WTC11 (cell line): Measurements from ENCODE around the gene ZGRF1. TPM values are rescaled to one million over a fixed set of nuclear protein-coding genes. Genes with fewer than 3 reads are reported as not detected.

ENCODE experiments used
- ATAC-seq: fragments of 200-7000 bp; cut with Tn5 transposase; 2 replicates; pipeline ENCODE4 v1.10.0; 2021; ENCODE audit warnings: mild to moderate bottlenecking, moderate library complexity
- CTCF ChIA-PET: fragments of 300-600 bp; sonication (Branson Sonifier 250); formaldehyde crosslinking; loops from one replicate; lab custom pipeline; 2021; ENCODE audit warnings: antibody characterized with exemption; lab: Charles Lee
- POLR2A ChIA-PET: fragments of 350-600 bp; sonication (Branson Sonifier 250); formaldehyde crosslinking; loops from one replicate; lab custom pipeline; 2021; ENCODE audit warnings: antibody characterized with exemption; lab: Charles Lee
- DNase-seq: peaks from one replicate; pipeline ENCODE4 v3.0.0; 2021; ENCODE audit warnings: low spot score
- H3K27ac Mint-ChIP-seq: 2 replicates; pipeline ENCODE4 v1.8.0; 2021; ENCODE audit warnings: mixed read lengths
- H3K27me3 Mint-ChIP-seq: 2 replicates; pipeline ENCODE4 v1.8.0; 2021; ENCODE audit warnings: low read depth, mild to moderate bottlenecking, moderate library complexity, mixed read lengths
- H3K36me3 Mint-ChIP-seq: 2 replicates; pipeline ENCODE4 v1.8.0; 2021; ENCODE audit warnings: mixed read lengths
- H3K4me1 Mint-ChIP-seq: 2 replicates; pipeline ENCODE4 v1.8.0; 2022; ENCODE audit warnings: mixed read lengths
- H3K4me3 Mint-ChIP-seq: 2 replicates; pipeline ENCODE4 v1.8.0; 2021; ENCODE audit warnings: mild to moderate bottlenecking, moderate library complexity, mixed read lengths
- H3K9me3 Mint-ChIP-seq: 2 replicates; pipeline ENCODE4 v1.8.0; 2021; ENCODE audit warnings: mixed read lengths
- CBFB ChIP-seq: sonication (generic); formaldehyde crosslinking; IDR thresholded peaks from 2 replicates; pipeline ENCODE4 v1.8.1; 2022; ENCODE audit warnings: mild to moderate bottlenecking, low read depth, missing genetic modification reagents
- CREM ChIP-seq: sonication (generic); formaldehyde crosslinking; IDR thresholded peaks from 2 replicates; pipeline ENCODE4 v1.8.1; 2022; ENCODE audit warnings: mild to moderate bottlenecking, missing genetic modification reagents, moderate library complexity
- ETV6 ChIP-seq: sonication (generic); formaldehyde crosslinking; IDR thresholded peaks from 2 replicates; pipeline ENCODE4 v1.8.1; 2022; ENCODE audit warnings: mild to moderate bottlenecking, missing genetic modification reagents
- FOXP1 ChIP-seq: sonication (generic); formaldehyde crosslinking; IDR thresholded peaks from 2 replicates; pipeline ENCODE4 v1.8.0; 2022; ENCODE audit warnings: missing genetic modification reagents, mild to moderate bottlenecking, moderate library complexity, borderline replicate concordance
- GABPB1 ChIP-seq: sonication (generic); formaldehyde crosslinking; IDR thresholded peaks from 2 replicates; pipeline ENCODE4 v1.8.1; 2023; ENCODE audit warnings: mild to moderate bottlenecking, missing genetic modification reagents
- HMGA2 ChIP-seq: fragments of 250-450 bp; sonication (Bioruptor Pico); IDR thresholded peaks from 2 replicates; pipeline ENCODE4 v1.4.0; 2021; ENCODE audit warnings: mild to moderate bottlenecking, moderate library complexity
- MXD4 ChIP-seq: fragments of 250-450 bp; sonication (Bioruptor Pico); IDR thresholded peaks from 2 replicates; pipeline ENCODE4 v1.8.0; 2021; ENCODE audit warnings: mild to moderate bottlenecking, moderate library complexity, borderline replicate concordance
- NR3C1 ChIP-seq: sonication (generic); formaldehyde crosslinking; conservative IDR thresholded peaks from 2 replicates; pipeline ENCODE4 v1.8.1; 2023; ENCODE audit warnings: low read depth, mild to moderate bottlenecking, missing genetic modification reagents
- RORB ChIP-seq: fragments of 250-450 bp; sonication (Bioruptor Pico); IDR thresholded peaks from 2 replicates; pipeline ENCODE4 v1.9.0; 2021; ENCODE audit warnings: mild to moderate bottlenecking
- SP1 ChIP-seq: sonication (generic); formaldehyde crosslinking; conservative IDR thresholded peaks from 2 replicates; pipeline ENCODE4 v1.8.1; 2022; ENCODE audit warnings: missing genetic modification reagents
- TEAD4 ChIP-seq: sonication (generic); formaldehyde crosslinking; IDR thresholded peaks from 2 replicates; pipeline ENCODE4 v1.8.0; 2022; ENCODE audit warnings: mild to moderate bottlenecking, missing genetic modification reagents
- TP53 ChIP-seq: sonication (generic); formaldehyde crosslinking; IDR thresholded peaks from 2 replicates; pipeline ENCODE4 v1.8.1; 2023; ENCODE audit warnings: mild to moderate bottlenecking, missing genetic modification reagents
- total RNA-seq: library from RNA; stranded (reverse); gene quantifications from 3 replicates; pipeline ENCODE4 v1.2.3, GENCODE V29; 2021
- TF ChIP-seq, protein P1 (sequence below): fragments of 250-450 bp; sonication (Bioruptor Pico); IDR thresholded peaks from 2 replicates; pipeline ENCODE4 v1.9.0; 2021; ENCODE audit warnings: moderate library complexity, mild to moderate bottlenecking, inconsistent platforms, borderline replicate concordance
- TF ChIP-seq, protein P2 (sequence below): sonication (generic); formaldehyde crosslinking; IDR thresholded peaks from 2 replicates; pipeline ENCODE4 v1.8.0; 2022; ENCODE audit warnings: mild to moderate bottlenecking, missing genetic modification reagents
- TF ChIP-seq, protein P3 (sequence below): sonication (generic); formaldehyde crosslinking; conservative IDR thresholded peaks from 2 replicates; pipeline ENCODE4 v1.8.1; 2023; ENCODE audit warnings: mild to moderate bottlenecking, low read depth, missing genetic modification reagents, moderate library complexity
- TF ChIP-seq, protein P4 (sequence below): fragments of 250-450 bp; sonication (Bioruptor Pico); IDR thresholded peaks from 2 replicates; pipeline ENCODE4 v1.9.0; 2021; ENCODE audit warnings: mild to moderate bottlenecking
- TF ChIP-seq, protein P5 (sequence below): fragments of 250-450 bp; sonication (Bioruptor Pico); IDR thresholded peaks from 2 replicates; pipeline ENCODE4 v1.8.0; 2021; ENCODE audit warnings: mild to moderate bottlenecking

The ZGRF1 gene
- total RNA-seq, 1 experiment from 2014 or later = 56.2 TPM

DNA sequence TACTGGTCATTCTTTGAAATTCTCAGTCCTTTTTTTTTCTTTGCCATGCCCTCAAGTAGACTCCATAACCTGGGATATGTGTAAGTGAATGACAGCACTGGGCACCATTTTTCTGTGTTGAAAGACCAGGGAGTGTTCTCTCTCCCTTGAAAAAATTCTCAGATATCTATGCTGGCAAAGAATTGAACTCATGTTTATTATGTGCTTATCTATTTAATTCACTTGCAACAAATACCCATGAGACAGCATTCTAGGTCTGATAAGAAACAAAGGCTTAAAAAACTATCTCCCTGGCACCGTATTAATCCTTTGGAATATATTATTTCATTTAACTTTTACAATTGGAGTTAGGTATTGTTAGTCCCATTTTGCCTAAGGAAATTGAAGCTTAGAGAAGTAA is 37.0 kb upstream of the ZGRF1 start (continued):
- TF ChIP-seq RORB (CRISPR knock-in tag) (no peak), TEAD4 (CRISPR knock-in tag) (no peak)

DNA sequence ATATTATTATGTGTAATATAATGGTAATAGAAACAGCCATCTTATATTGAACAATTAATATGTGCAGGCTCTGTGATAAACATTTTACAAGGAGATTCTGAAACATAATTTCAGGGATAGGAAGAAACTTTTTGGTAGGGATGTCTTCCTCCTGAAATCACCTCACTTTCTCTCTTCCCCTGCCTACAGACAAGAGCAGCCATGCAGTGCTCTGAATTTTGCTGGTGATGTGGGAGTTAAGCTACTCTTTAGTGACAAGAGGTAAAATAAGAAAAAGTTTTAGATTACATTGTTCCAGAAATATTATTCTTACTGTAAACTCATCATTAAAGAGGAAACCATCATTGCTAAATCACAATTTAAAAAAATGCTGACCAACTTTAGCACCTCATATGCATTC is 36.4 kb upstream of the ZGRF1 start:
- H3K36me3 Mint-ChIP-seq = no peaks in the 10 kb centered on the region
- H3K9me3 Mint-ChIP-seq = no peaks in the 10 kb centered on the region
- ChIA-PET POLR2A (interaction anchor here (0.7 kb wide), 1 partner anchor 78 kb away, joined by 7 read pairs; no protein-coding TSS in a partner anchor), CTCF (interaction anchor here (1.4 kb wide), 1 partner anchor 92 kb away, joined by 4 read pairs; no protein-coding TSS in a partner anchor)
- no peaks in the 10 kb centered on the region for H3K27me3 Mint-ChIP-seq
- ATAC-seq (no peak), DNase-seq (no peak)
- peaks cover 28% of the 10 kb centered on the region for H3K4me1 Mint-ChIP-seq
- no peak overlapping the region for H3K4me3 Mint-ChIP-seq
- TF ChIP-seq, protein P1, sequence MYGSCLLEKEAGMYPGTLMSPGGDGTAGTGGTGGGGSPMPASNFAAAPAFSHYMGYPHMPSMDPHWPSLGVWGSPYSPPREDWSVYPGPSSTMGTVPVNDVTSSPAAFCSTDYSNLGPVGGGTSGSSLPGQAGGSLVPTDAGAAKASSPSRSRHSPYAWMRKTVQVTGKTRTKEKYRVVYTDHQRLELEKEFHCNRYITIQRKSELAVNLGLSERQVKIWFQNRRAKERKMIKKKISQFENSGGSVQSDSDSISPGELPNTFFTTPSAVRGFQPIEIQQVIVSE (CRISPR knock-in tag) = no peak
- TF ChIP-seq NR3C1 (no peak), HMGA2 (no peak), FOXP1 (no peak), TP53 (no peak)
- TF ChIP-seq, protein P2, sequence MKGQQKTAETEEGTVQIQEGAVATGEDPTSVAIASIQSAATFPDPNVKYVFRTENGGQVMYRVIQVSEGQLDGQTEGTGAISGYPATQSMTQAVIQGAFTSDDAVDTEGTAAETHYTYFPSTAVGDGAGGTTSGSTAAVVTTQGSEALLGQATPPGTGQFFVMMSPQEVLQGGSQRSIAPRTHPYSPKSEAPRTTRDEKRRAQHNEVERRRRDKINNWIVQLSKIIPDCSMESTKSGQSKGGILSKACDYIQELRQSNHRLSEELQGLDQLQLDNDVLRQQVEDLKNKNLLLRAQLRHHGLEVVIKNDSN (CRISPR knock-in tag) = no peak
- TF ChIP-seq, protein P3, sequence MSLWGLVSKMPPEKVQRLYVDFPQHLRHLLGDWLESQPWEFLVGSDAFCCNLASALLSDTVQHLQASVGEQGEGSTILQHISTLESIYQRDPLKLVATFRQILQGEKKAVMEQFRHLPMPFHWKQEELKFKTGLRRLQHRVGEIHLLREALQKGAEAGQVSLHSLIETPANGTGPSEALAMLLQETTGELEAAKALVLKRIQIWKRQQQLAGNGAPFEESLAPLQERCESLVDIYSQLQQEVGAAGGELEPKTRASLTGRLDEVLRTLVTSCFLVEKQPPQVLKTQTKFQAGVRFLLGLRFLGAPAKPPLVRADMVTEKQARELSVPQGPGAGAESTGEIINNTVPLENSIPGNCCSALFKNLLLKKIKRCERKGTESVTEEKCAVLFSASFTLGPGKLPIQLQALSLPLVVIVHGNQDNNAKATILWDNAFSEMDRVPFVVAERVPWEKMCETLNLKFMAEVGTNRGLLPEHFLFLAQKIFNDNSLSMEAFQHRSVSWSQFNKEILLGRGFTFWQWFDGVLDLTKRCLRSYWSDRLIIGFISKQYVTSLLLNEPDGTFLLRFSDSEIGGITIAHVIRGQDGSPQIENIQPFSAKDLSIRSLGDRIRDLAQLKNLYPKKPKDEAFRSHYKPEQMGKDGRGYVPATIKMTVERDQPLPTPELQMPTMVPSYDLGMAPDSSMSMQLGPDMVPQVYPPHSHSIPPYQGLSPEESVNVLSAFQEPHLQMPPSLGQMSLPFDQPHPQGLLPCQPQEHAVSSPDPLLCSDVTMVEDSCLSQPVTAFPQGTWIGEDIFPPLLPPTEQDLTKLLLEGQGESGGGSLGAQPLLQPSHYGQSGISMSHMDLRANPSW (CRISPR knock-in tag) = no peak
- TF ChIP-seq, protein P4, sequence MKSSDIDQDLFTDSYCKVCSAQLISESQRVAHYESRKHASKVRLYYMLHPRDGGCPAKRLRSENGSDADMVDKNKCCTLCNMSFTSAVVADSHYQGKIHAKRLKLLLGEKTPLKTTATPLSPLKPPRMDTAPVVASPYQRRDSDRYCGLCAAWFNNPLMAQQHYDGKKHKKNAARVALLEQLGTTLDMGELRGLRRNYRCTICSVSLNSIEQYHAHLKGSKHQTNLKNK (CRISPR knock-in tag) = no peak
- H3K27ac Mint-ChIP-seq = no peak overlapping the region

DNA sequence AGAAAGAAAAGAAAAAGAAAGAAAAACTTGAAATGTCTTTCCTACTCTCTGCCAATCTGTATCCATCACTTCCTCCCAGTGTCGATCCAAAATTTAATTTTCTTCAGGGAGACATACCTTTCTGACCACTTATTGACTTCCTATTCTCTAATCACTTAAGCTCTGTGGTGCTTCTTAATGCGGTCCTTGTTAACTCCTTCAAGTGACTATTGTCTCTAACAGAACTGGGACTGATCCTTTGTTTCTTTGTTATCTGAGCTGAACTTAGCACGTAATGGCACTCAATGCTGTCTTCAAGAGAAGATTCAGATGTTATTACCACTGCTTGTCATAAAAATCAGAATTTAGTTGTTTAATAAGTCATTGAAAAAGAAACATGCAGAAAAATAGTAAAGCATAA is 31.4 kb upstream of the ZGRF1 start:
- Mint-ChIP-seq H3K36me3 (no peaks in the 10 kb centered on the region), H3K4me1 (peaks cover 18% of the 10 kb centered on the region), H3K27me3 (no peaks in the 10 kb centered on the region), H3K27ac (peak overlapping the region; percentile 53), H3K9me3 (no peaks in the 10 kb centered on the region), H3K4me3 (no peak overlapping the region)
- CTCF ChIA-PET = interaction anchor here (0.6 to 2.1 kb wide), 2 partner anchors 22 to 97 kb away, joined by 3 to 8 read pairs; no protein-coding TSS in a partner anchor
- no peak for DNase-seq
- TF ChIP-seq MXD4 (CRISPR knock-in tag) (no peak), GABPB1 (CRISPR knock-in tag) (no peak), ETV6 (CRISPR knock-in tag) (no peak), CBFB (CRISPR knock-in tag) (no peak)
- TF ChIP-seq, protein P5, sequence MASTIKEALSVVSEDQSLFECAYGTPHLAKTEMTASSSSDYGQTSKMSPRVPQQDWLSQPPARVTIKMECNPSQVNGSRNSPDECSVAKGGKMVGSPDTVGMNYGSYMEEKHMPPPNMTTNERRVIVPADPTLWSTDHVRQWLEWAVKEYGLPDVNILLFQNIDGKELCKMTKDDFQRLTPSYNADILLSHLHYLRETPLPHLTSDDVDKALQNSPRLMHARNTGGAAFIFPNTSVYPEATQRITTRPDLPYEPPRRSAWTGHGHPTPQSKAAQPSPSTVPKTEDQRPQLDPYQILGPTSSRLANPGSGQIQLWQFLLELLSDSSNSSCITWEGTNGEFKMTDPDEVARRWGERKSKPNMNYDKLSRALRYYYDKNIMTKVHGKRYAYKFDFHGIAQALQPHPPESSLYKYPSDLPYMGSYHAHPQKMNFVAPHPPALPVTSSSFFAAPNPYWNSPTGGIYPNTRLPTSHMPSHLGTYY (CRISPR knock-in tag) = no peak
- POLR2A ChIA-PET = no interaction called here
- no peak for ATAC-seq

DNA sequence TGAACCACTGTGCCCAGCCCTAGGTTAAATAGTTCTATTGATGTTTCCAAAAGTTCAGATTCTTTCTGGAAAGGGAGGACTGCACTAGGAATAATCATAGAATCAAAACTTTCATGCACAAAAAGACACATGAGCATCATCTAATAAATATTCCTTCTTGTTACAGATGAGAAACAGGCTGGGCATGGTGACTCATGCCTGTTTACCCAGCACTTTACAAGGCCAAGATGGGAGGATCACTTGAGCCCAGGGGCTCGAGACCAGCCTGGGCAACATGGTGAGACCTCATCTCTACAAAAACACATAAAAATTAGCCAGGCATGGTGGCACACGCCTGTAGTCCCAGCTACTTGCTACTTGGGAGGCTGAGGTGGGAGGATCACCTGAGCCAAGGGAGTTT is 27.9 kb upstream of the ZGRF1 start:
- Mint-ChIP-seq H3K27me3 (no peaks in the 10 kb centered on the region), H3K4me3 (no peak overlapping the region), H3K27ac (peak overlapping the region; percentile 54), H3K4me1 (peaks cover 17% of the 10 kb centered on the region), H3K9me3 (no peaks in the 10 kb centered on the region), H3K36me3 (no peaks in the 10 kb centered on the region)
- ATAC-seq (no peak), DNase-seq (no peak)
- TF ChIP-seq SP1 (CRISPR knock-in tag) (no peak), CREM (no peak)
- ChIA-PET CTCF (no interaction called here), POLR2A (no interaction called here)
